Activated naive CD4-positive, alpha-beta T cell treated with anti-CD3 and anti-CD28 coated beads, Interleukin-2, amount 50 U/mL, for 72 hours (primary cell): Measurements from ENCODE around the gene MAB21L3. TPM values are rescaled to one million over a fixed set of nuclear protein-coding genes. Genes with fewer than 3 reads are reported as not detected.
"Not testable (repeated sequence)": the region's sequence is repeated elsewhere in the genome, so short reads cannot be mapped to it uniquely, and the experiment has no call there.

Source experiments
- ATAC-seq, 2 donors: fragments of 150-1000 bp; cut with Tn5 transposase; 2 replicates each; pipeline ENCODE4 v1.10.0; 2021; ENCODE audit warnings: mild to moderate bottlenecking in 2 of 2, moderate library complexity in 2 of 2
- DNase-seq, 2 donors: peaks; one replicate each; pipeline ENCODE4 v3.0.0; 2021 to 2022; ENCODE audit warnings: low spot score in 2 of 2
- H3K27ac Mint-ChIP-seq, 2 donors: one replicate each; pipeline ENCODE4 v1.8.0; 2022; ENCODE audit warnings: mild to moderate bottlenecking in 2 of 2, mixed read lengths in 2 of 2
- H3K36me3 Mint-ChIP-seq, 2 donors: one replicate each; pipeline ENCODE4 v1.8.0; 2022; ENCODE audit warnings: mixed read lengths in 2 of 2
- H3K9me3 Mint-ChIP-seq, 2 donors: one replicate each; pipeline ENCODE4 v1.8.0; 2022; ENCODE audit warnings: mixed read lengths in 2 of 2
- total RNA-seq, 2 donors: library from RNA; stranded (reverse); gene quantifications; one replicate each; pipeline ENCODE4 v1.2.3, GENCODE V29; 2022

Gene MAB21L3
- total RNA-seq, 2 donors from 2014 or later = not detected

DNA sequence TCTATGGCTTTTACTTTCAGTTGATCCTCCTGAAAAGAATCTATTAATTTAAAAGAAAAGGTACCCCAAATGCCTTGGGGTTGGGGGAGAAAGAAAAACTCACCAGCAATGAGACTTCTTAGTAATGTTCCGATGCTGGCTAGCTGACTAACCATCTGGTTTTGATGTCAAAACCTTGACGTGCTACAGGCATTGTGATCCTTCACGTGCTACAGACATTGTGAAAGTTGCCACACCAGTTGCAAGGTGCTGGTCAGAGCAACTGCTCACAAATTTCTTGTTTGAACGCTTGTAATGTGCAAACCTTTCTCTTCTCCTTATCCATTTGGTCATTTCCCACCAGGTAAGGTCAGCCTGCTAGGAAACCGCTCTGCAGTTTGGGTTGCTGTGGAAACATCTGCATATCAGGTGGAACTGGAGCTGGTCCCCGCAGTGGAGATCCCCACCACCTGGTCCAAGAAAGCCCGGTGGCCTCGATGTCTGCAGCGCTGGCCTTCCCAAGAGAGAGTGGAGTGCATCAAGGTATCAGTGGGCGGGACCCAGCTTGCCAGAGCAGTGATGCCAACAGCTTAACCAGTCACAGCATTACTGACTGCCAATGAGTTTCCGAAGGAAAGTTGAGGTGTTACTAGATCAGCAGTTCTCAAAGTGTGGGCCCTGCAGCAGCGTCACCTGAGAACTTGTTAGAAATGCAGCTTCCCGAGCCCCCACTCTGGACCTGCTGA lies 16.1 kb downstream of the MAB21L3 start:
- no peak for DNase-seq
- no peak overlapping the region for H3K27ac Mint-ChIP-seq
- H3K36me3 Mint-ChIP-seq = no peaks in the 10 kb centered on the region
- ATAC-seq = peak in 1 of 2 donors; percentile 32
- H3K9me3 Mint-ChIP-seq = no peaks in the 10 kb centered on the region

DNA sequence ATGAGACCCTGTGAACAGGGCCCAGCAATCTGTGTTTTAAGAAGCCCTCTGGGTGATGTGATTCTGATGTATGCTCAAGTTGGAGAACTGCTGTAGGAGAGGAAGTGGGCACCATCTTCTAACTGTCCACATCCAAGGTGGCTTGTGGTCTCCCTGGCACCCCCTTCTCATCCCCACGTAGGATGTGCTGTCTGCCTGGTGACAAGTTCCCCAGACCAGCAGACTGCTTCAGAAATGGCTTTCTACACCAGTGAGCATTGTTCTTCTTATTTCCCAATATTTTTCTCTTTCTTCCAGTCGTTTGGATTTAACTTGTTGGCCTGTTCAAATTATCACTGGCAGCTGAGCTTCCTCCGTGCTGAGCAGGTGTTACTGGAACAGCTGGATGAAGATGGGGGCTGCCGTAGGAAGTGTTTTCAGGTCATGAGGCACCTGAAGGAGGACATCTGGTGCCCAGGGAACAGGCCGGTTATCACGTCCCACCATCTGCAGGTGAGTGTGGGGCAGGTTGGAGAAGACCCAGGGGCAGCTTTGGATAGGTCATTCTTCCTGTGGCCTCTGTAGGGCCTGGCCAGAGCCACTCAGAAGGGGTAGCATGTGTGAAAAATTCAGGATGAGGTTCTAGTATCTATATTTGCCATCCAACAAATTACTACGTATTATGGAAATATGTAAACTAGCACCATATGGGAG lies 16.8 kb downstream of the MAB21L3 start:
- no peaks in the 10 kb centered on the region for H3K9me3 Mint-ChIP-seq
- DNase-seq (no peak), ATAC-seq (peak; percentile 6 to 21)
- H3K36me3 Mint-ChIP-seq = no peaks in the 10 kb centered on the region
- peak overlapping the region in 1 of 2 donors; percentile 33 for H3K27ac Mint-ChIP-seq

DNA sequence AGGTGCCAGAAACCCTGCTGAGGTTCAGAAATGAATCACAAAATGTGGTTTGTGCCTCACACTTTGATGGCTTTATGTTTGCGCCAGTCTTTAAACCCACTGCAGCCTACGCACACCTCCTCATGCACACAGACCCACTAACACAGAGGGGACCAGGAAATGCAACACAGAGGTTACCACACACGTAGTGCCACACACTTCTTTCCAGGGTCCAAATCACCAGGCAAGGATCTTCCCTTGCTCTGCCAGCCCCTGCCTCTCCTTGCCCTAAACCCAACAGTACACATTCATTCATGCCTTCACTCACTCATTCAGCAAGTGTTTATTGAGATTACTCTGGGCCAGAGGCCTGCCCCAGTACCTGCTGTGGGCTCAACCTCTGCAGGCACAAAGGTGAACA lies 17.5 kb downstream of the MAB21L3 start:
- peak overlapping the region; percentile 27 to 33 for H3K27ac Mint-ChIP-seq
- DNase-seq (peak; percentile 45 to 71), ATAC-seq (peak; percentile 91 to 92)
- no peaks in the 10 kb centered on the region for H3K9me3 Mint-ChIP-seq
- no peaks in the 10 kb centered on the region for H3K36me3 Mint-ChIP-seq

DNA sequence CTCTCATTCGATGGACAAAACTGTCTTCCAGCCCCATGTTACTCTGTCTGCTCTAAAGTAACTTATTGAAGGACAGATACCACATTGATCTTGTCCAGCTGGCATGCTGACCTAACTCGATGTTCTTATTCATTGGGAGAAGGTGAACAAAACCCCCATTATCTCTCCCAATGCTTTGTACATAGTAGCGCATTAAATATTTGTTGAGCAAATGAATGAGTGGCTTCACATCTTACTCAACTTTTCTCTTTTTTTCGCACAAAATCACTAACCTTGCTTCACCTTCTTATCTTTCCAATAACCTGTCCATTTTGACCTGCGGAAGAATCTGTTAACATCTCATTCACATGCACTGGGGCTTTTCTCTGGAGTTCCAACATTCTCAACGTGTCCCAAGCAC lies 18.3 kb downstream of the MAB21L3 start:
- Mint-ChIP-seq H3K27ac (peak overlapping the region in 1 of 2 donors; percentile 34), H3K36me3 (no peaks in the 10 kb centered on the region), H3K9me3 (no peaks in the 10 kb centered on the region)
- DNase-seq (no peak), ATAC-seq (no peak)

DNA sequence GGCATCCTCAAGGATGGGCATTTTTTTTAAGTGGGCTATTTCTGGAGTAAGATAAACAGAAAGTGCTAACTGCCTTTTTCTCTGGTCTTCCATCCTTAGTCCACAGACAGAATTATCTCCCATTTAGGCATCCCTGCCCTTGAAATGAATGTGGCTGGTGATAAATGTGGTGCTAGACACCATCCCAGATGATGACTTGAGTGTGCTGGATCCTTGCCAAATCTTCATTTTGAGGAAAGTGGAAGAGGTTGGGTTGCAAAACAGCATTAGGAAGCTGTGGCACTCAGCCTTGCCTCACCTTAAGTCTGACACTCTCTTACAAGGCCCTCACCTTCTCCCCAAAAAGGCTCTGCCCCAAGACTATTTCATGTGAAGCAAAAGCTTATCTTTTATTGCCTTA lies 19.2 kb downstream of the MAB21L3 start:
- DNase-seq = no peak
- H3K36me3 Mint-ChIP-seq = no peaks in the 10 kb centered on the region
- no peak for ATAC-seq
- H3K9me3 Mint-ChIP-seq = no peaks in the 10 kb centered on the region
- H3K27ac Mint-ChIP-seq = no peak overlapping the region

DNA sequence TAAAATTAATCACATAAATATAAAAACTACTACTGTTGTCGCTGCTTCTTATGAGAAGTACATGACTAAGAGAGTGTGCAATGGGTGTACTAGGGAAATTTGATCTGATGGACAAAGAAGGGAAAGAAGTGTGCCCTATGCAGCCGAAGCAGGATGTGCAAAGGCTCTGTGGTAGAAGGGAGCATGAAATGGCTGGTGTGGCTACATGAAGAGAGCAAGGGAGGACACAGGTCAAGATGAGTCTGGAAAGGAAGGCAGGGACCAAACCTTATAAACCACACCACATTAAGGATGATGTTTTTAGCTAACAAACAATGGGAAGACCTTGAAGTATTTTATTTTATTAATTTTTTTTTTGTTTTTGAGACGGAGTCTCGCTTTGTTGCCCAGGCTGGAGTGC lies 20.0 kb downstream of the MAB21L3 start:
- Mint-ChIP-seq H3K36me3 (no peaks in the 10 kb centered on the region), H3K9me3 (no peaks in the 10 kb centered on the region), H3K27ac (no peak overlapping the region)
- ATAC-seq = no peak
- DNase-seq = no peak

DNA sequence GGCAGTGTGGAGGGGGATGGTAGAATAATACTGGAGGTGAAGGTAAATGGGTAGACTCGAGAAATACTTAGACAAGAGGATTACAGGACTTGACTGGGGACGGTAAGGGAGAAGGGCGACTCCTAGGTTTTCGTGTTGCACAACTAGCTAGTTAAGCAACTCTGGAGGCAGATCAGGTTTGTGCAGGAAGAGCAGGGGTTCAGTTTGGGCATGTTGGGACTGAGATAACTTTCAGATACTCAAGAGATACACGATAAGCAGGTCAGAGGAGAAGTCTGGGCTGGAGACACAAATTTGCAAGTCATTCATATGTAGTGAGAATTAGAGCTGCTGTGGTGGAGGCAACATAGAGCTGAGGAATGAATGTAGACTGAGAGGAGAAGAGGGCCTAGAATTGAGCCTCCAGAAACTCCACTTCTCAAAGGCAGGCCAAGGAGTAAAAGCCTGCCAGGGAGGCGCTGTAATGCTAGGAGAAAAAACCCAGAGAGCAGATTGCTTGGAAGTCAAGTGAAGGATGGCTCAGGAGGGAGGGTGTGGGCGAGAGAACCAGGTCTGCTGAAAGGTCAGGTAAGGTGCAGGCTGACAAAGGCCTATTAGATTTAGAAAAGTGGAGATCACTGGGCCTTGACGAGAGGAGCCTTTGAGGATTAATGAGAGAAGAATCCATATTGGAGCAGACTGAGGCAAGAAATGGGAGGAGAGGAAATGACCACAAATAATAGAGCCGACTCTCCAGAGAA lies 20.8 kb downstream of the MAB21L3 start:
- Mint-ChIP-seq H3K36me3 (no peaks in the 10 kb centered on the region), H3K27ac (no peak overlapping the region), H3K9me3 (no peaks in the 10 kb centered on the region)
- ATAC-seq (no peak), DNase-seq (no peak)

DNA sequence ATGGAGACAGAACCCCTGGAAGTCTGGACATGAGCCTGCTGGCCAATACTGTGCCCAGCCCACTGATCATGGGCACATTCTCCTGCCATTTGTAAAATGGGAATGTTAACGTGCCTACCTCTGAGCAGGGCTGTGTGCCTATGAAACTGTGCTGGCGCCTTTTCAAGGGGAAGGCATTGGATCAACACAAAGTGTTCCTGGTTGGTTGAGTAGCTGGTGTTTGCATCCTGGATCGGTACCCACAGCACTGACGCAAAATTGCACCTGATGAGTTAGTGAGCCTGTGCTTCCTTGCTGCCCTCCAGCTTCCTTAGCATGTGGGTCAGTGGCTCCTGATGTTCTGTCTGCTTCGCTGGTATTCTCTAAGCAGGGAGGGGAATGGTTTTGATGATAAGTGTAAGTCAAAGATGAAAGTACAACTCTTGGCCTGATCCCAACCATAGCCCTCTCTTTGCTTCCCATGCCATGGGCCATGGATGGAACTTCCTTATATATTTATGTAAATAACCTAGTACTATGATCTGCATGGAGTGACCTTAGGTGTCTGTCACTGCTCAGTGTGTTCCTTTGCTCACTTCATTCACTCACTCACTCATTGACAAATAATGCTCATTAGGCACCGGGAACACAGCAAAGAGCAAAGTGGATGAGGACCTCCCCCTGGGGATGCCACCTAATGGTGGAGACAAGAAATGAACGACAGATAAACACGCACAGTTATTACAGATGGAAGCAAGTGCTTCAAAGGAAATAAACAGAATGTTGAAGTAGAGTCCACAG lies 22.7 kb downstream of the MAB21L3 start:
- no peak for DNase-seq
- Mint-ChIP-seq H3K36me3 (no peaks in the 10 kb centered on the region), H3K27ac (no peak overlapping the region), H3K9me3 (no peaks in the 10 kb centered on the region)
- ATAC-seq = no peak

DNA sequence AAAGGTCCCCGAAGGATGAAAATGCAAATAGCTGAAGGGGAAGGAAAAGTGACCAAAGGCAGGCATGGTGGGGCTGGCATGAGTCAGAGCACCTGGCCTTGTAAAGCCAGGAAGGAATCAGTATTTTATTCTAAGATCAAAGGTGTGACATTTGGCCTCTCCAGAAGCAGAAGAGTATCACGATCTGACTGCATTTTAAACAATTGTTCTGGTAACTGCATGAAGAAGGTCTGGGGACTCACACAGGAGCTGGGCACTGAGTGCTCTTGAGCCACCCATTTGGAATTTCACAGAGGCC lies 23.2 kb downstream of the MAB21L3 start:
- ATAC-seq (no peak), DNase-seq (no peak)
- Mint-ChIP-seq H3K9me3 (no peaks in the 10 kb centered on the region), H3K27ac (no peak overlapping the region), H3K36me3 (no peaks in the 10 kb centered on the region)

DNA sequence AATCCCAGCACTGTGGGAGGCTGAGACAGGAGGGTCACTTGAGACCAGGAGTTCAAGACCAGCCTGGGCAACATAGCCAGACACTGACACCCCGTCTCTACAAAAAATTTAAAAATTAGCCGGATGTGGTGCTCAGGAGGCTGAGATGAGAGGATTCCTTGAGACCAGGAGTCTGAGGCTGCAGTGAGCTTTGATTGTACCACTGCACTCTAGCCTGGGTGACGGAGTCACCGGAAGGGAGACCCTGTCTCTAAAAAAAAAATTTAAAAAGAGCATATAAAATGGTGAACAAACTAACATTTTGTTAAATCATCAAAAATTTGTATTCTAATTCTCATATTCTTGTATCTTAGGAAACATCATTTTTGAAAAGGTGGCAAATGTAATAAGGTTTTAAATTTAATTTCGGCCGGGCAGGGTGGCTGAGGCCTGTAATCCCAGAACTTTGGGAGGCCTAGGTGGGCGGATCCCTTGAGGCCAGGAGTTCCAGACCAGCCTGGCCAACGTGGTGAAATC lies 27.1 kb downstream of the MAB21L3 start:
- Mint-ChIP-seq H3K36me3 (no peaks in the 10 kb centered on the region), H3K9me3 (no peaks in the 10 kb centered on the region), H3K27ac (peak overlapping the region in 1 of 2 donors; percentile 85)
- ATAC-seq = no peak
- no peak for DNase-seq

DNA sequence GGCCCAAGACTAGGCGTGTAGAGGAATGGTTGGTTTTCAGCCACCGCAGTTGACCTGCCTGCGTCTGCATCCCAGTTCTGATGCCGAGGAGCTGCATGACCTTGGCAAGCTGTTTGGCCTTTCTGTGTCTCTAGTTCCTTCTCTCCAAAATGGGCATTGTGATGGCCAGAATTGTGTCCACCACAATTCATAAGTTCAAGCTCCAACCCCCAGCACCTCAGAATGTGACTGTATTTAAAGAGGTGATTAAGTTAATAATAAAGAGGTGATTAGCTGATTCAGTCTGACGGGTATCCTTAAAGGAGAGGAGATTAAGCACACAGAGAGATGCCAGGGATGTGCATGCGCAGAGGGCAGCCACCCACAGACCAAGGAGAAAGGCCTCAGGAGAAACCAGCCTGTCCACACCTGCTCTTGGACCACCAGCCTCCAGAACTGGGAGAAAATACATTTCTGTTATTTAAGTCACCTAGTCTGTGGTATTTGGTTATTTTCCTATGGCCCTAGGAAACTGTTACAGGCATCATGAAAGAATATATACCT lies 28.5 kb downstream of the MAB21L3 start:
- ATAC-seq (no peak), DNase-seq (no peak)
- Mint-ChIP-seq H3K36me3 (peaks cover 0 to 7% of the 10 kb centered on the region in 2 donors), H3K27ac (peak overlapping the region in 1 of 2 donors; percentile 85), H3K9me3 (peaks cover 5 to 6% of the 10 kb centered on the region in 2 donors)

DNA sequence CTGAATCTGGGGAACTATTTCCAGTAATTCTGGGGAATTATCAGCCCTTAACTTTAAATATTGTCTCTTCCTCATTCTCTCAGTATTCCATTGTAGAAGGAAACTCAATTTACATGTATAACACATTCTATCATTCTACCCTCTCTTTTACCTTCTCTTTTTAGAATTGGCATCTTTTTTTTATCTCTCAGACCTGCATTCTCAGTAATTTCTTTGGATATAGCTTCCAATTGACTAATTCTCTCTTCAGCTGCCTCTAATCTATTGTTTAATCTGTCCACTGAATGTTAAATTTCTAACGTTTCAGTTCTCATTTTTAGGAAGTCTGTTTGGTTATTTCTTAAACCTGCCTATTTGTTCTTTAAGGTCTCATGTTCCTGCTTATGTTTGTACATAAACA lies 33.0 kb downstream of the MAB21L3 start:
- Mint-ChIP-seq H3K36me3 (peaks cover 0 to 7% of the 10 kb centered on the region in 2 donors), H3K27ac (no peak overlapping the region)
- no peak for ATAC-seq

DNA sequence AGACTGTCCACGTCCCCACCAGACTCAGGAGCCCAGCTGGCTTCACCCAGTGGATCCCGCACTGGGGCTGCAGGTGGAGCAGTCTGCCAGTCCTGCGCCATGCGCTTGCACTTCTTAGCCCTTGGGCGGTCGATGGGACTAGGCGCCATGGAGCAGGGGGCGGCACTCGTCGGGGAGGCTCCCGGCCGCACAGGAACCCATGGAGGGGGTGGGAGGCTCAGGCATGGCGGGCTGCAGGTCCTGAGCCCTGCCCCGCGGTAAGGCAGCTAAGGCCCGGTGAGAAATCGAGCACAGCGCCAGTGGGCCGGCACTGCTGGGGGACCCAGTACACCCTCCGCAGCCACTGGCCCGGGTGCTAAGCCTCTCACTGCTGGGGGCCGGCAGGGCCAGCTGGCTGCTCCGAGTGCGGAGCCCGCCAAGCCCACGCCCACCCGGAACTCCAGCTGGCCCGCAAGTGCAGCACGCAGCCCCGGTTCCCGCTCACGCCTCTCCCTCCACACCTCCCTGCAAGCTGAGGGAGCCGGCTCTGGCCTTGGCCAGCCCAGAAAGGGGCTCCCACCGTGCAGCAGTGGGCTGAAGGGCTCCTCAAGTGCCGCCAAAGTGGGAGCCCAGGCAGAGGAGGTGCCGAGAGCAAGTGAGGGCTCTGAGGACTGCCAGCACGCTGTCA lies 35.4 kb downstream of the MAB21L3 start:
- not testable (repeated sequence) for H3K27ac Mint-ChIP-seq, H3K9me3 Mint-ChIP-seq, DNase-seq, H3K36me3 Mint-ChIP-seq, ATAC-seq

More for the DNA sequence above, 33.0 kb downstream of the MAB21L3 start:
- no peak for DNase-seq
- H3K9me3 Mint-ChIP-seq = peaks cover 5 to 6% of the 10 kb centered on the region in 2 donors

DNA sequence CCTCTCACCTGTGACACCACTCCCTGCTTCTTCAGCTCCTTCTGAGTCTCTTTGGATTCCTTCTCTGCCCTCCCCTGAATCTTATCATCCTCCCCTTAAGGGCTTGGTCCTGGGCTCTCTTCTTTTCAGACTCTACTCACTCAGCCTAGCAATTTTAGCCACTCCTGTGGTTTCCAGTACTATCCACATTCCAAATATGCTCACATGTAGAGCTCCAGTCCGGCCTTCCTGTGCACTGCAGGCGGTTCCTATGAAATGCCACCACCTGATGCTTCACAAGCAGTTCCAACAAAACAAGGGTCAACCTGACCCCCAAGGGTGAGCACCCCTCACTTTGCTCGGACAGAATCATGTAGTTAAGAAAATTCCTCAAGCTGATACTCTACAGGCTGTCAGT lies 35.9 kb downstream of the MAB21L3 start:
- DNase-seq (no peak), ATAC-seq (no peak)
- Mint-ChIP-seq H3K36me3 (peaks cover 0 to 7% of the 10 kb centered on the region in 2 donors), H3K9me3 (peaks cover 5 to 6% of the 10 kb centered on the region in 2 donors), H3K27ac (no peak overlapping the region)

DNA sequence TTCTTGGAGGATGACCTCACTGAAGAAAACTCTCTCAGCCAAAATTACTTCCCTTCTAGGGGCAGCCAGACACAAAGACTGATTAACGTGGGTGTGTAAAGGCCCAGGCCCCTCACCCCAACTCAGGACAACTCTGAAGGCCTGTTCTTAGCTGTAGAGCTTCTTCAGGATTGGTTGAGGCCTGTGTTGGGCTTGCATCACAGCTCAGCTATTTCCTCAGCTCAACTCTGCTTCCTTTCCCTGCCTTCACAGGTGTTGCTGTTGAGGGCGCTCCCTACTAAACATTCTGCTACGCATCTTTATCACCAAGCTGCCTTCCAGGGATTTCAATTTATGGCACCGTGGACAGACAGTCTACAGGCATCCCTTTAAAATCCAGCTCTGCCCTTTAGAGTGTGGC lies 36.8 kb downstream of the MAB21L3 start:
- no peak for DNase-seq
- H3K27ac Mint-ChIP-seq = no peak overlapping the region
- H3K9me3 Mint-ChIP-seq = peaks cover 5 to 6% of the 10 kb centered on the region in 2 donors
- H3K36me3 Mint-ChIP-seq = peaks cover 0 to 7% of the 10 kb centered on the region in 2 donors
- ATAC-seq = no peak

DNA sequence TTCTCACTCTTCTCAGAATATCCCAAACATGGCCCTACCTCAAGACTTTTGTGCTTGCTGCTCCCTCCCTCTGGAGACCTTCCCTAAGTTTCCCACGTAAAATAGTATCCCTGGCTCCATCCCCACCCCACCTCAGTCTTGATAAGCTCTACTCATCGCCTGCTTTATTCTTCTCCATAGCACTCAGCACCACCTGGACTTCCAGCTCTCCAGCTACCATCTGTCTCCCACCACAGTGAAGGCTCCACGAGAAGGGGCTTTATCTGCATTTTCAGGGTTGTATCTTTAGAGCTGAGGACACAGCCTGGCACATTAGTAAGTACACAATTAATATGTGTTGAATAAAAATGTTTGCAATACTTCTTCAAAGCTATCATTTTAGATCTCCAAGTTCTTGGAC lies 37.8 kb downstream of the MAB21L3 start:
- ATAC-seq = no peak
- H3K9me3 Mint-ChIP-seq = peaks cover 4% of the 10 kb centered on the region in 2 donors
- H3K27ac Mint-ChIP-seq = no peak overlapping the region
- peaks cover 0 to 5% of the 10 kb centered on the region in 2 donors for H3K36me3 Mint-ChIP-seq
- DNase-seq = no peak
